ENCODE data around the gene PARD3.

- TF ChIP-seq, protein P1, sequence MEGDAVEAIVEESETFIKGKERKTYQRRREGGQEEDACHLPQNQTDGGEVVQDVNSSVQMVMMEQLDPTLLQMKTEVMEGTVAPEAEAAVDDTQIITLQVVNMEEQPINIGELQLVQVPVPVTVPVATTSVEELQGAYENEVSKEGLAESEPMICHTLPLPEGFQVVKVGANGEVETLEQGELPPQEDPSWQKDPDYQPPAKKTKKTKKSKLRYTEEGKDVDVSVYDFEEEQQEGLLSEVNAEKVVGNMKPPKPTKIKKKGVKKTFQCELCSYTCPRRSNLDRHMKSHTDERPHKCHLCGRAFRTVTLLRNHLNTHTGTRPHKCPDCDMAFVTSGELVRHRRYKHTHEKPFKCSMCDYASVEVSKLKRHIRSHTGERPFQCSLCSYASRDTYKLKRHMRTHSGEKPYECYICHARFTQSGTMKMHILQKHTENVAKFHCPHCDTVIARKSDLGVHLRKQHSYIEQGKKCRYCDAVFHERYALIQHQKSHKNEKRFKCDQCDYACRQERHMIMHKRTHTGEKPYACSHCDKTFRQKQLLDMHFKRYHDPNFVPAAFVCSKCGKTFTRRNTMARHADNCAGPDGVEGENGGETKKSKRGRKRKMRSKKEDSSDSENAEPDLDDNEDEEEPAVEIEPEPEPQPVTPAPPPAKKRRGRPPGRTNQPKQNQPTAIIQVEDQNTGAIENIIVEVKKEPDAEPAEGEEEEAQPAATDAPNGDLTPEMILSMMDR (IDR thresholded peaks at IDR 0.05): no peak
- no peak for TF ChIP-seq POLR2A (IDR thresholded peaks at IDR 0.05)
Measured at GRCh38 chr10:34112171-34112782, 702.8 kb downstream of the PARD3 start.
